ENCODE data around the gene ATP8B1. TPM values are rescaled to one million over a fixed set of nuclear protein-coding genes. Genes with fewer than 3 reads are reported as not detected.

Gene ATP8B1
- total and polyA plus RNA-seq, 2 of the 8 experiments (the other 6 are each of a cell fraction or from before 2014, with no cell fraction given): 1.1 to 4.6 TPM

GRCh38 chr18:57698571-57699276, 104.4 kb downstream of the ATP8B1 start:
- H3K23ac ChIP-seq (ENCODE audit: insufficient read length): no peak overlapping the region
- H3K18ac ChIP-seq (ENCODE audit: extremely low read depth, low read length): no peak overlapping the region
- H3K79me2 ChIP-seq (ENCODE audit: control insufficient read depth in 1 of 2, insufficient read depth in 2 of 2, low read length in 2 of 2): no peaks in the 10 kb centered on the region
- no peak overlapping the region for H3K9ac ChIP-seq (replicated peaks in 1 of 4; ENCODE audit: extremely low read depth in 1 of 4, low read depth in 3 of 4, low read length in 3 of 4)
- no peak overlapping the region for H3K4me3 ChIP-seq (ENCODE audit: extremely low read depth in 1 of 4, insufficient read depth in 2 of 4, low read depth in 3 of 4, low read length in 4 of 4)
- POLR2A ChIA-PET (ENCODE audit: partially characterized antibody): no interaction called here
- H3K4ac ChIP-seq (replicated peaks; ENCODE audit: insufficient read length, low read depth, low read length): no peak overlapping the region
- no peak overlapping the region for H2BK12ac ChIP-seq (ENCODE audit: low read depth, low read length)
- H3K23me2 ChIP-seq (ENCODE audit: low read depth, low read length): no peaks in the 10 kb centered on the region
- H4K20me1 ChIP-seq (replicated peaks in 1 of 2; ENCODE audit: control insufficient read depth in 1 of 2, insufficient read depth in 2 of 2, low read length in 2 of 2): no peaks in the 10 kb centered on the region
- no peaks in the 10 kb centered on the region for H3K27me3 ChIP-seq (replicated peaks in 1 of 4; ENCODE audit: control insufficient read depth in 3 of 4, extremely low read depth in 1 of 4, insufficient read depth in 3 of 4, low read length in 3 of 4)
- 91% methylated on average over 7 of the region's 7 CpGs; no CpG with 5 or more reads in 1 of the 2 experiments for WGBS, 2 experiments (ENCODE audit: extremely low coverage in 1 of 2, insufficient coverage in 1 of 2, insufficient read length in 1 of 2, insufficient replicate concordance in 2 of 2, low coverage in 1 of 2, low lambda C conversion rate in 2 of 2, missing lambda C conversion rate in 1 of 2)
- no peak overlapping the region for H2BK15ac ChIP-seq (ENCODE audit: low read length)
- no peak overlapping the region for H4K5ac ChIP-seq (ENCODE audit: insufficient read length, low read depth, low read length)
- H3K9me3 ChIP-seq (ENCODE audit: insufficient read depth in 2 of 2, low read depth in 1 of 2, low read length in 1 of 2): no peaks in the 10 kb centered on the region
- H3K79me1 ChIP-seq (ENCODE audit: low read depth, low read length): no peaks in the 10 kb centered on the region
- H3K4me1 ChIP-seq (replicated peaks in 1 of 4; ENCODE audit: control insufficient read depth in 3 of 4, insufficient read depth in 4 of 4, low read length in 3 of 4): peaks cover 0 to 4% (median 0%) of the 10 kb centered on the region in 4 experiments; a peak in 1 of 7 replicates
- no peak overlapping the region for H2BK120ac ChIP-seq (replicated peaks; ENCODE audit: low read depth, low read length)
- H4K91ac ChIP-seq (replicated peaks; ENCODE audit: insufficient read length, low read length): no peak overlapping the region
- no peak overlapping the region for H2BK20ac ChIP-seq (ENCODE audit: low read length)
- no peak overlapping the region for H3K27ac ChIP-seq (ENCODE audit: low read depth, low read length)
- no peak overlapping the region for H3K4me2 ChIP-seq (ENCODE audit: insufficient read depth in 1 of 2, low read depth in 2 of 2, low read length in 2 of 2)
- no peak overlapping the region for H2AFZ ChIP-seq (ENCODE audit: low read length)
- no peak overlapping the region for H4K8ac ChIP-seq (ENCODE audit: extremely low read depth, insufficient read depth, low read length)
- DNase-seq (ENCODE audit: low read depth in 1 of 2, low spot score in 2 of 2): no peak
- H3K56ac ChIP-seq (replicated peaks; ENCODE audit: insufficient read length, low read depth, low read length): no peak overlapping the region
- no peaks in the 10 kb centered on the region for H3K36me3 ChIP-seq (ENCODE audit: control insufficient read depth in 2 of 4, insufficient read depth in 4 of 4, low read length in 3 of 4)
- FAIRE-seq: no peak
- no peak overlapping the region for H2AK5ac ChIP-seq (ENCODE audit: low read depth, low read length)
- no peak overlapping the region for H3K14ac ChIP-seq (ENCODE audit: insufficient read length)
- CTCF ChIA-PET (ENCODE audit: partially characterized antibody): no interaction called here
- H2BK5ac ChIP-seq (ENCODE audit: low read depth, low read length): no peak overlapping the region
- TF ChIP-seq JUN (IDR thresholded peaks at IDR 0.05; ENCODE audit: low read depth, low read length) (no peak), CHD1 (IDR thresholded peaks at IDR 0.05; ENCODE audit: low read depth, low read length) (no peak), CHD2 (IDR thresholded peaks at IDR 0.05; ENCODE audit: low read length) (no peak), POLR2AphosphoS5 (IDR thresholded peaks at IDR 0.05; ENCODE audit: low read depth, low read length) (no peak), SUZ12 (IDR thresholded peaks at IDR 0.05; ENCODE audit: low read length) (no peak), TBP (IDR thresholded peaks at IDR 0.05; ENCODE audit: low read depth, low read length) (no peak), YY1 (IDR thresholded peaks at IDR 0.05; ENCODE audit: low read depth, low read length) (no peak), BCL11A (IDR thresholded peaks at IDR 0.05; ENCODE audit: low read depth in 2 of 2, low read length in 2 of 2) (no peak), ASH2L (IDR thresholded peaks at IDR 0.05; ENCODE audit: low read length) (no peak), ATF2 (IDR thresholded peaks at IDR 0.05; ENCODE audit: low read length) (no peak), ZNF274 (IDR thresholded peaks at IDR 0.05; ENCODE audit: borderline replicate concordance, extremely low read depth, low read length) (no peak)

Measured in H1 (cell line).